HL-60/S4 treated with phorbol 12-myristate 13-acetate at 8.2 ng/mL for 4 days and 3 days (cell line): Measurements from ENCODE around the gene ACOX1.

Source experiments
- in situ Hi-C: fragments of 300-500 bp; cut with MboI; formaldehyde crosslinking; loops from 2 replicates; pipeline ENCODE4 v1.15.0; 2022; ENCODE audit warnings: low sequenced_read_pairs

The ACOX1 gene

DNA sequence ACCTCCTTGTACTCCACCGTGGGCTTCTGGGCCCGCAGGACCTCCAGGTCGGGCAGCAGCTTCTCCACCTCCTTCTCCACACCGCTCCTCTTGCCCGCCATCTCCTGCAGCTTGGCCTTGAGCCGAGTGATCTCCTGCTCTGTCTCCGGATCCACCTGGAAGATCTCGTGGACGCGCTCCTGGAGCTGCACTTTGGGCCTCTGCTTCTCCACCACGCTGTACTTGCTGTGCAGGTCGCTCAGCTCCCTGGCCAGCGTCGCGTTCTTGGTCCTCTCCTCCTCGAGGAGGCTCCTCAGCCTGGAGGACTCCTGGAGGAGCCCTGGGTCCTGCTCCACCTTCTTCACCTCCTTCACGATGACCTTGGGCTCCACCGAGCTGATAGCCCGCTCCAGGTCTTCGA lies 30.5 kb upstream of the ACOX1 start:
- in situ Hi-C loops = loop anchor here (10.0 to 25.0 kb wide), 2 partner anchors 103 to 105 kb away; partner anchors contain the start of genes EXOC7 and MRPL38

DNA sequence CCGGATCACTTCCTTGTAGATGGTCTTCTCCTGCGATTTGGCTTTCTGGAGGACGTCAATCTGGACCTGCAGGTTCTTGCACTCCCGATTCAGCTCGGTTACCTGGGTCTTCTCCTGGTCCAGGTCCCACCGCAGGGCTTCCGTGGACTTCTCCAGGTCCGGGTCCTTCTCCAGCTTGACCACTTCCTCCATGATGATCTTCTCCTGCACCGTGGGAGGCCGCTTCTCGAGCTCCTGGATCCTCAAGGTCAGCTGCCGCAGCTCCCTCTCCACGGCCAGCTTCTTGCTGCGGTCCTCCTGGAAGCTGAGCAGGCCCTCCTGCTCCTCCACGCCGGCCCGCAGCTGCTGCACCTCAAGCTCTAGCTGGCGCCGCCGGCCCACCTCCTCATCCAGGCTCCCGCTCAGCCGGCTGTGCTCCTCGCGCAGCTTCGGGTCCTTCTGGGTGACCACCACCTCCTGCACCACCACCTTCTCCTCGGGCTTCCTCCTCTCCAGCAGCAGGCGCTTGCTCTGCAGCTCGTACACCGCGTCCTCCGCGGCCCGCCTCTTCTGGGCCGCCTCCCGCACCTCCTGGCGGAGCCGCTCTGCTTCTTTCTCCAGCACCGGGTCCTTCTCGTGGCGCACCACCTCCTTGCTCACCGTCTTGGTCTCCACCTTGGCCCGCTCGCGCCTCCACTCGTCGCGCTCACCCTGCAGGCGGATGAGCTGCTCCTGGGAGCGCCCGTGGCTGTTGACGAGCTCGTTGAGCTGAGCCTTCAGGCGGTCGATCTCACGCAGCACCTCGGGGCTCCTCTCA lies 29.9 kb upstream of the ACOX1 start:
- in situ Hi-C loops = loop anchor here (10.0 to 25.0 kb wide), 2 partner anchors 103 to 104 kb away; partner anchors contain the start of genes EXOC7 and MRPL38

DNA sequence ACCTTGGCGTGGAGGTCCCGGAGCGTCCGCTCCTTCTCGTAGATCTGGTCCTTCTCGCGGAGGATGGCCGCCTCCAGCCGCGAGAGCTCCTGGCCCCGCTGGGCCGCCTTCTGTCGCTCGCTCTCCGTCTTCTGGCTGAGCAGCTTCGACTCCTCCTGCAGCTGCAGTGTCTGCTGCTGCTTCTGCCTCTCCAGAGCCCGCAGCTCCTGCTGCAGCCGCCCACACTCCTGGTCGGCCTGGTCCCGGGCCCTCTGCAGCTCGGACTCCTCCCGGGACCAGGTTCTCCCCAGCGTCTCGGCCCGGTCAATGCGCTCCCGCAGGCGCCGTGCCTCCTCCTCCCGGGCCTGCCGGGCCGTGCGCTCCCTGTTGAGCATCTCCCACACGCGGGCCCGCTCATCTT lies 29.2 kb upstream of the ACOX1 start:
- in situ Hi-C loops = loop anchor here (10.0 to 25.0 kb wide), 2 partner anchors 103 to 104 kb away; partner anchors contain the start of genes EXOC7 and MRPL38

DNA sequence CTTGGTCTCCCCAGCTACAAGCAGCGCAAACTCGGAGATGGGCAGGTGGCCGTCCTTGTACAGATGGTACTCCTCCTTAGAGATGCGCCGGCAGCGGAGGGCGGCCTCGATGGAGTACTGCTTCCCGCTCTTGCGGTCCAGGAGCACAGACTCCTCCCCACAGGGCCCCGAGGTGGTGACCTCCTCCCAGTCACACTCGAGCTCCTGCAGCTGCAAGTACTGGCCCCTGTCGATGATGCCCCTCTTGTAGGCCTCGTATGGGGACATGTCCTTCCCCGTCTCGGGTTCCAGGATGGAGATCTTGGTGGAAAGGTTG lies 28.8 kb upstream of the ACOX1 start:
- in situ Hi-C loops = loop anchor here (10.0 to 25.0 kb wide), 2 partner anchors 103 to 104 kb away; partner anchors contain the start of genes EXOC7 and MRPL38

DNA sequence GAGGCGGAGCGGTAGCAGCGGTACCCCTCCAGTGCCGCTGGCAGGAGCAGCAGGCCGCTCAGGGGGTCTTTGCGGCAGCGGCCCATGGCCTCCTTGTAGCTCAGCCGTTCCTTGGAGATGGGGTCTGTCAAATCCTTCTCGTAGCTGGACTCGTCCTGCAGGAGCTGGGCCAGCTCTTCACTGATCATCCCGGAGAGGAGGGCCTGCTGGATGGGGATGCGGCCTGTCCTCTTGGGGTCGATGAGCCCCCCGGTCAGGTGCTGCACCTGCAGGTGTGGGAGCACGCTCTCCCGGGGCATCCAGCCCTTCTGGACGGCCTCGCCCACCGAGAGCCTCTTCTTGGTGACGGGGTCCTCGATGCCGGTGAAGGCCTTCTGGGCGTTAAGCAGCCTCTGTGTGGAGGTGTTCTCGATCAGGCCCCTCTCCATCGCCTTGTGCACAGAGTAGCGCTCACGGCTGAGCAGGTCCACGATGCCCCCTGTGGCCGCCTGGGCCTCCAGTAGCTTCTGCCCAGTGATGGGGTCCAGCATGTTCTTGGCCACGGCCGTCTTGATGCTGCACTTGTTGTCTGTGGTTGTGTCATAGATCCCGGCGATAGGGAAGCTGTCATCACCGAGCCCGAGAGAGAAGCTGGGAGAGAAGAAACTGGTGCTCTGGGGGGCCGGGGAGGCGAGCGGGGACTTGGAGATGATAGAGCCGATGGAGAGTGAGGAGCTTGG lies 28.3 kb upstream of the ACOX1 start:
- in situ Hi-C loops = loop anchor here (10.0 to 25.0 kb wide), 2 partner anchors 102 to 105 kb away; partner anchors contain the start of genes EXOC7 and MRPL38

DNA sequence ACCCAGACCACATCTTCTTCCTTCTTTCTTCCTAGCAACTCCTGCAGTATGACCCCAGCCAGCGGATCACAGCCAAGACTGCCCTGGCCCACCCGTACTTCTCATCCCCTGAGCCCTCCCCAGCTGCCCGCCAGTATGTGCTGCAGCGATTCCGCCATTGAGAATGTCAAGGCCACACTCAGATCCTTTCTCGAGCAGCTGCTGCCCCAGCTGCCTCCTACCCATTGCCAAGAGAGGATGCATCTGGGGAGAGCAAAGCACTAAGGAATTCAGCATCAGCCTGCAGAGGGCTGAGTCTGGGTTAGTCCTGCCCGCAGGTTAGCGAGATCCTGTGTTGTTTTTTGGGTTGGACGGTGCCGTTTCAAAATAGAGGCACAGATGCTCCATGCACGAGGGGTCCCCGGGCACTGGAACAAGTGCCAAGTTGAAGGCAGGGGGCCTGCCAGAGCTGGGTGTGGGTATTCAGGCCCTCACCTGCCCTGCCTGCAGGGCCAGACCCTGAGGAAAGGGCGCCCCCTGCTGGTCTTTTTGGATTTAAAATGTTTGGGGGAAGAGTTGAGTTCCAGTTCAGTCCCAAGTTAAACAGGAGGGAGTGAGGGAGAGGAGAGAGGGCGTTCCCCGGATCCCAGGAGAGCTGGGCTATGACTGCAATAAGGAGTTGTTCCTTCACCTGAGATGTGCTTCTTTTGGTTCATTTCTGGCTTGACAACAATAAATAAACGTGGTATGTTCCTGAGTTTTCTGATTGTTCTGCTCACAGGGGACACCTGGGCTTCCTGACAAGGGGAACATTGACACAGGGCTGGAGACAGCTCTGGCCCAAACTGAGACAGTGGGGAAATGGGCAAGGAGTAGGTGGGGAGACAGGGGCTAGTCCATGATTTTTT lies 26.5 kb upstream of the ACOX1 start:
- in situ Hi-C loops = loop anchor here (10.0 to 25.0 kb wide), 2 partner anchors 101 to 107 kb away; partner anchors contain the start of genes EXOC7 and MRPL38

DNA sequence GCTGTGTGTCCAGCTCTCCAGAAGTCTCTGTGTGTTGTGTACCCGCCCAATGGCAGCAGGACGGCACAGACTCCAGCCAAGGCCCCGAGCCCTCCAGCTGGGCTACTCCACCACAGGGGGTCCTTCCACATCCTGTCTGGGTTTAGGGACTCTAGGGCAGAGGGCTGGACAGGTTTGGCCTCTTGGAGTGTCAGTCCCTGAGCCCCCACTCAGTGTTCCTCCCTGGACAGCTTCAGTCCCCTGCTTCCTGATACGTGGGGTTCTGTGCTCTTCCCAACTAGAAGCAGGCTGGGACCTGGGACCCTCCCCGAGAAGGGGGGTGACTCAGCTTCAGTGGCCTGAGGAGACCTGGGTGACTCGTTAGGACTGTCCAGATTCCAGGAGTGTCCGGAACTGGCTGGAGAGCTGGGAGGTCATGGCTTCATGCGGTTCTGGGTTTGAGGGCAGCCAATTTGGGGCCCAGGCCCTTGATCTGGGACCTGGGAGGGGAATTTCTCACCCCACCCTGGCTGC lies 25.8 kb upstream of the ACOX1 start:
- in situ Hi-C loops = loop anchor here (10.0 to 25.0 kb wide), 2 partner anchors 100 to 107 kb away; partner anchors contain the start of genes EXOC7 and MRPL38

DNA sequence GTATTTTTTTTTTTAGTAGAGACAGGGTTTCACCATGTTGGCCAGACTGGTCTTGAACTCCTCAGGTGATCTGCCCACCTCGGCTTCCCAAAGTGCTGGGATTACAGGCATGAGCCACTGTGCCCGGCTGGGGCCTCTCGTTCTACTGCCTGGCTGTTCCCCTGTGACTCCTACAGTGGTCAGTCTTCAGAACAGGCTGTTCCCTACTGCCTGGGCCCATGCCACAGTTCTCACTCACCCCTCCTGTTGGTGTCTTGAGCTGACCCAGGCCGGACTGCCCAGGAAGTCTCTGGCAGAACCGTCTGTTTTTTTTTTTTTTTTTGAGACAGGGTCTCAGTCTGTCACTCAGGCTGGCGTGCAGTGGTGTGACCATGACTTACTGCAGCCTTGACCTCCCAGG lies 24.9 kb upstream of the ACOX1 start:
- in situ Hi-C loops = loop anchor here (10.0 to 25.0 kb wide), 2 partner anchors 99 to 108 kb away; partner anchors contain the start of genes EXOC7 and MRPL38

DNA sequence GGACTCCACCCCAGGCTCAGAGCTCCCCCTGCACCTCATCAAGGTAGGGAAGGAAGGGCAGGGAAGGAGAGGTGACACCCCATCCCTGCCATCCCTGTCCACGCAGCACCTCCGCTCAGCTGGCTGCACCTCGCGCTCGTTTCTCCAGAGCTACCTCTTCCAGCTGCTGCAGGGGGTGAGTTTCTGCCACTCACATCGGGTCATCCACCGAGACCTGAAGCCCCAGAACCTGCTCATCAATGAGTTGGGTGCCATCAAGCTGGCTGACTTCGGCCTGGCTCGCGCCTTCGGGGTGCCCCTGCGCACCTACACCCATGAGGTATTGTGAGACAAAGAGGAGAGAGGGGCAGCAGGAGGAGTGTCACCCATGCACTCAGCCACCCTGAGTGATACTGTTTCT lies 23.1 kb upstream of the ACOX1 start:
- in situ Hi-C loops = loop anchor here (10.0 to 25.0 kb wide), 2 partner anchors 97 to 110 kb away; partner anchors contain the start of genes EXOC7 and MRPL38

DNA sequence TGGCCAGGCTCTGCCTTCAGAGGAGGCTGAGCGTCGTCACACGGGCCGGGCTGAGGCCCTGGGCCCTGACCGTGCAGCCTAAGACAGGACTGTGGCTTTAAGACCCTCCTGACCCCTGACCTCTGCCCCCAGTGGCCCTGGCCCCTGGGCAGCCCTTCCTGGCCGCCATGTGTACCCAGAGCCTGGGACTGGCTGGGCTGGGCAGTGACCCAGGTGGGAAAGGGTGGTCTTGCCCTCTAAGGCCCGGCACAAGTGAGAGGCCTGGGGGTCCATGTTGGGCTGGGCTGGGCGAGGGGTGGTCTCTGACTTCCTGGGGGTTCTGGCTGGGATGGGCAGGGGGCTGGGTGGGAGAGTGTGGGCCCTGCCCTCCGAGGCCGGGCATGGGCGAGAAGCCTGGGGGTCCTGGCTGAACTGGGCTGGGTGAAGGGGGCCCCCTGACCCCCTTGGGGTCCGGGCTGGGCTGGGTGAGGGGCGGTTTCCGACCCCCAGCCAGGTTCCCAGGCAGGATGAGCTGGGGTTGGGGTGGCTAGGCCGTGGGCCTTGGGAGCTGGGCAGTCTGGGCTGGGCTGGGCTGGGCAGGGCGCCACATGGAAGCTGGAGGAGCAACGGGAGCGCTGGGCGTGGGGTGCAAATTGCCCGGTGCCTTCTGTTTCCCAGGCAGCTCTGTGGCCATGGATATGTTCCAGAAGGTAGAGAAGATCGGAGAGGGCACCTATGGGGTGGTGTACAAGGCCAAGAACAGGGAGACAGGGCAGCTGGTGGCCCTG lies 22.0 kb upstream of the ACOX1 start, which contains the start of gene CDK3:
CDK3 (plus strand) TSS at position 101 of the 767 bp plus-strand sequence; CDS start at position 672, 571 bp downstream.
- in situ Hi-C loops = loop anchor here (10.0 to 25.0 kb wide), 2 partner anchors 96 to 111 kb away; partner anchors contain the start of genes EXOC7 and MRPL38

DNA sequence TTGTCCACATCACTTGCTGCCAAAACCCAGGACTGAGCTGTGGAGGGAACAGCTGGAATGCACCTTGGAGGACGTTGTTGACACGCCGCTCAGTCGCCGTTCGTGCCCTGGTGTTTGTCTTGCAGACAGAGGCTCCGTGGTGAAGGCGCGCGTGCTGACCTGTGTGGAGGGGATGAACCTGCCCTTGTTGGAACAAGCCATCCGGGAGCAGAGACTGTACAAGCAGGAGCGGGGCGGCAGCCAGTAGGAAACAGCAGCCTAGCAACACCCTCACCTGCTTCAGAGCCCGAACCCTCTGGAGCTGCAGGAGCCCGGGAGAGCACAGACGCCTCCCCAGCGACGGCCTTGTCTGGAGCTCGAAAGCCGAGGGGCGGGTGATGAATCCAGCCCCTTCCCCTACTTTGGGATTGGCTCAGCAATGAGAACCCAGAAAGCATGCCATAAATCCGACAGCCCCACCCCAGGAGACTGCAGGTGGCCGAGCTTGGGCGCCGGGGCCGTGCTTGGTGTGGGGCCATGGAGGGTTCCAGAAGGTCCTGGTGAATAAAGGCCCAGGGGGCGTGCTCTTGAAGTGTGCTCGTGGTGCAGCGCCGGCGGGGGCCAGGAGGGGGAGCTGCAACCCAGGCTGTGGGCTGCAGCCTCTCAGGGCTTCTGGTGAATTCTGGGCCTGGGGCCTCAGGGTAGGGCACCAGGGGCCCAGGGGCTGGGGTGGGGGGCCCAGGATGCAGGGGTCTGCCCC lies 21.2 kb upstream of the ACOX1 start:
- in situ Hi-C loops = loop anchor here (10.0 to 25.0 kb wide), 2 partner anchors 95 to 112 kb away; partner anchors contain the start of genes EXOC7 and MRPL38

DNA sequence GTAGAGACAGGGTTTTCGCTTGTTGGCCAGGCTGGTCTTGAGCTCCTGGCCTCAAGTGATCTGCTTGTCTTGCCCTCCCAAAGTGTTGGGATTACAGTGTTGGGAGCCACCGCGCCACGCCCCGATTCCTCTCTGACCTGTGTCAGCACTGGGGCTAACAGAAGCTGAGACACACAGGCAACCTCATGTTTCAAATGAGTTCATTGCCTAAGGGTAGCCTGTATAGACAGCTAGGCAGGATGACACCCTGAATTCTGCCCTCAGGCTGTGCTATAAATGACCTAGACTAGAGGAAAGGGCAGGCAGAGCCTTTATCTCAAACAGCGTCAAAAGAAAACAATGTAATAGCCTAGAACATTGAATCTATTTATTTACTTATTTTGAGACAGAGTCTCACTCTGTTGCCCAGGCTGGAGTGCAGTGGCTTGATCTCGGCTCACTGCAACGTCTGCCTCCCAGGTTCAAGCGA lies 19.4 kb upstream of the ACOX1 start:
- in situ Hi-C loops = no loop called here

DNA sequence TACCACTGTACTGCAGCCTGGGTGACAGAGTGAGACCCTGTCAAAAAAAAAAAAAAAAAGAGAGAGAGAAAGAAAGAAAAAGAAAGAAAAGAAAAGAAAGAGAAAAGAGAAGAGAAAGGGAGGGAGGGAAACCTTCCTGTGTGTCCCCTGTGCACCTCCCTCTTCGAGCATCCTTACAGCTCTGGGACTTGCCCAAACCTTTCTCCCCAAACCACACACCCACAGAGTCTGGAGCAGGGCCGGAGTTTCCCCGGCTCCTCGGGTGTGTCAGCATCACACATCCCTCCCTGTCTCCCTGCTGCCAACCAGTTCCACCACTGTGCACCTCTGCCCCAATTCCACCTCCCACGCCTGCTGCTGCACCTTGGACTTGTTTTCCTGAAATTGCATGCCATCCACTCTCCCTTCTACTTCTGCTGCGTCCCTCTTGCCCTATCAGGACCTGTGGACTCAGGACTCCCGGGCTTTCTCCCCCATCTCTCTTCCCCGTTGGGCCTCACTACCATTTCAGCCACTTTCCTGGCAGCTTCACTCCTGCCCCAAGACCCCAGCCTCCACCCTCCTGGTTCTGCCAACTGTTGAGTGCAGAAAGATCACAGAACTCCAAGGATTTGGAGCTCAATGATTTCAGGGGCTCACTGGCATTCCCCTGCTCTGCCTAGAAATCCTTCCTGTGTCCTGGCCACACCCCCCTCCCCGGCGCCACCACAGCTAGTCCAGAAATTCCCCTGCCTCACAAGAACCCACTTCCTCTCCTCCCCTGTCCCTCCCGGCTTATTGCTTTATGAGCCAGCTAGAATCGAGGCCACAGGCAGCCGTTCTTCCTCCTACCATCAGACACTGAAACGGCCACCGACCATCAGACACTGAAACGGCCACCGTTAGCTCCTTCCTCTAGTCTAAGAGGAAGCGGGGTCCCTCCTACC lies 18.0 kb upstream of the ACOX1 start:
- in situ Hi-C loops = no loop called here

DNA sequence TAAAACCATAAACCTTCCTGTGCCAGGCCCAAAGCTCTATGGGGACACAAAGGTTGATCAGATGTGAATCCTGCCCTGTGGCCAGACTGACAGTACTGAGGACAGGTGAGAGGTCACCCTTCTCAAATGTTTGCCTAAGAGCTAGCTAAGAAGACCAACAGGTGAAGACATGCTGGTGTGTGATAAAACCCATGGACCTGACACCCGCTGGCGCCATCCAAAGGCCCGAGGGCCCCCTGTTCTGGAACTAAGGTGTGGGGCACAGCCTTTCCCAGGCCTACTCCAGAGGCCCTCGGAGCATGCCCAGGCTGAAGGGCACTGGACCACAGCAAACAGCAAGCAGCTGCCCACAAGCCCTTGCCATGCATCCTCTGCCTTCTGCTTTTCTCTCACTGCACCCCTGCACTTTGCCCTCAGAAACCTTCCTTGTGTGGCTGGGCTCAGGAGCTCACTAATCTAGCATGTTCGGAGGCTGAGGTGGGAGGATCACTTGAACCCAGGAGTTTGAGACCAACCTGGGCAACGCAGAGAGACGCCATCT lies 16.5 kb upstream of the ACOX1 start:
- in situ Hi-C loops = no loop called here

DNA sequence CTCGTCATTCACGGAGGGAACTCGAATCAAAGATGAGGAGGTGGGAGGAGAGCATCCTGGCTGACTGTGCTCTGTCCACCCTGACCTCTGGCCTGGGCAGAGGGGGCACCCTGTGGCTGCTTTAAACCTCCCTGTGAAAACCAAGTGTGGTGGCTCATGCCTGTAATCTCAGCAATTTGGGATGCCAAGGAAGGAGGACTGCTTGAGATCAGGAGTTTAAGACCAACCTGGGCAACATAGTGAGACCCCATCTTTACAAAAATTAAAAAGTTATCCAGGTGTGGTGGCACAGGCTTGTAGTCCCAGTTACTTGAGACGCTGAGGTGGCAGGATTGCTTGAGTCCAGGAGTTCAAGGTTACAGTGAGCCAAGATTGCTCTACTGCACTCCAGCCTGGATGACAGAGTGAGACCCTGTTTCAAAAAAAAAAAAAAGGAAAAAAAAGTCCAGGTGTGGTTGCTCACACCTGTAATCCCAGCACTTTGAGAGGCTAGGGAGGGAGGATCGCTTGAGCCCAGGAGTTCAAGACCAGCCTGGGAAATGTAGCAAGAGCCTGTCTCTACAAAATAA lies 15.9 kb upstream of the ACOX1 start:
- in situ Hi-C loops = no loop called here

DNA sequence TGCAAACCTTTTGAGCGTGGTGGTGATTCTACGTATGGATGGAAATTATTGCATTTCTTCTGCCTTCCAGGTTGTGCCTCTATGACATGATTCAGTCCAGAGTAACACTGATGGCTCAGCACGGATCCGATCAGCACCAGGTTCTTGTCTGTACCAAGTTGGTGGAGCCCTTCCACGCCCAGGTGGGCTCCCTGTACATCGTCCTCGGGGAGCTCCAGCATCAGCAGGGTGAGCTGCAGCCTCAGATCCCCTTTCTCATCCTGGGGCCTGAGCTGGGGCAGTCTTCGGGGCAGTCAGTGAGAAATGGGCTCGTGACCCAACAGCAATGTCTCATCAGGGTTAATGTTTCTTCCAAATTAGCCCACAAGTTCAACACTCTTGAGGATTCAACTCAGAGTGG lies 12.4 kb upstream of the ACOX1 start:
- in situ Hi-C loops = no loop called here

DNA sequence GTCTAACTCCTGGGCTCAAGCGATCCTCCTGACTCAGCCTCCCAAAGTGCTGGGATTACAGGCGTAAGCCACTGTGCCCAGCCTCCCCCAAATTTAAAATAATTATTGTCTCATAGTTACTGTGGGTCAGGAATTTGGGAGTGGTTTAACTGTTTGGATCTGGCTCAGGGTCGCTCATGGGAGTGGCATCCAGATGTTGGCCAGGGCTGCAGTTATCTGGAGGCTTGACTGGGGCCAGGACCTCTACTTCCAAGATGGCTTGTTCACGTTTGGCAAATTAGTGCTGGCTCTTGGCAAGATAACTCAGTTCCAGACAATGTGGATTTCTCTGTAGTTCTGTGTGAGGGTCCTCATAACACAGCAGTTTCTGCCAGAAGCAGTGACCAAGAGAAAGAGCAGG lies 8.1 kb upstream of the ACOX1 start:
- in situ Hi-C loops = no loop called here
